ENCODE results near the gene GRN. TPM values are rescaled to one million over a fixed set of nuclear protein-coding genes. Genes with fewer than 3 reads are reported as not detected.
A peak's percentile ranks its signal among the peaks of the same experiment; 100 is the strongest.

GRN gene
- total and polyA plus RNA-seq, 9 of the 15 experiments (the other 6 are each of a cell fraction or from before 2014, with no cell fraction given) = 5.4 to 75.3 (median 20.7) TPM

GRCh38 chr17:44317545-44317944, 27.6 kb upstream of the GRN start (continued):
- TF ChIP-seq KLF13 (tag; IDR thresholded peaks at IDR 0.05; ENCODE audit: borderline replicate concordance, low read depth) = no peak
- TF ChIP-seq POLR2A (conservative IDR thresholded peaks at IDR 0.05) = peak; percentile 38; the same call in 1 of the 2 replicates
- no peak for TF ChIP-seq PTRF (tag; IDR thresholded peaks at IDR 0.05)
- TF ChIP-seq ZNF316 (IDR thresholded peaks at IDR 0.05) = peak; percentile 77
- no peak for TF ChIP-seq TARDBP (IDR thresholded peaks at IDR 0.05)
- TF ChIP-seq GTF2B (IDR thresholded peaks at IDR 0.05; ENCODE audit: extremely low read depth, insufficient read length) = no peak

GRCh38 chr17:44318077-44318892, 26.8 kb upstream of the GRN start:
- 84% methylated on average over 13 of the region's 15 CpGs for WGBS (ENCODE audit: insufficient coverage, low coverage, missing lambda C conversion rate)
- no peak overlapping the region for H3K4me2 ChIP-seq (ENCODE audit: insufficient read depth, low read length)
- H3K4me1 ChIP-seq (replicated peaks in 1 of 2; ENCODE audit: control insufficient read depth in 2 of 2, insufficient read depth in 2 of 2, low read length in 2 of 2) = peaks cover 5 to 64% of the 10 kb centered on the region in 2 experiments; a peak in 3 of 5 replicates
- intact Hi-C loops (cut with micrococcal nuclease) (no loop called here), in situ Hi-C loops (cut with MboI) (no loop called here)
- peaks cover 6% of the 10 kb centered on the region for H3K9me1 ChIP-seq (ENCODE audit: control insufficient read depth, insufficient read depth, low read length)
- no peak overlapping the region for H3K27ac ChIP-seq (ENCODE audit: extremely low read depth, low read depth, low read length)
- peak overlapping the region in 1 of 2 experiments; percentile 36; a peak in 1 of 4 replicates for H3K9ac ChIP-seq (ENCODE audit: insufficient read depth in 1 of 2, low read depth in 2 of 2, low read length in 2 of 2)
- no peak overlapping the region for H2AFZ ChIP-seq (ENCODE audit: low read depth, low read length)
- no peak overlapping the region for H3K4me3 ChIP-seq
- peaks cover 8% of the 10 kb centered on the region; the same call in 1 of the 2 replicates for H4K20me1 ChIP-seq (replicated peaks; ENCODE audit: control insufficient read depth, insufficient read depth, low read length)
- H3K79me2 ChIP-seq (ENCODE audit: control insufficient read depth, insufficient read depth, low read length) = peaks cover 9% of the 10 kb centered on the region
- H3K36me3 ChIP-seq (ENCODE audit: control insufficient read depth, insufficient read depth, low read length) = peaks cover 46% of the 10 kb centered on the region; the same call in 2 of the 3 replicates
- FAIRE-seq (no peak), DNase-seq (ENCODE audit: extremely low read depth in 1 of 4, low spot score in 3 of 4) (peak in 1 of 4 experiments; percentile 12), ATAC-seq (peak; percentile 44)
- peaks cover 3 to 22% of the 10 kb centered on the region in 2 experiments; a peak in 4 of 5 replicates for H3K27me3 ChIP-seq (ENCODE audit: control insufficient read depth in 2 of 2, insufficient read depth in 2 of 2, low read length in 2 of 2)
- ChIA-PET POLR2A (interaction anchor here (0.6 to 2.0 kb wide), 8 partner anchors 9 to 167 kb away, joined by 3 to 7 read pairs (median 4); partner anchors contain the start of gene RUNDC3A), CTCF (ENCODE audit: low intra/inter-chr PET ratio) (no interaction called here)
- no TSS peak for BruUV-seq (replicated peaks)
- no peaks in the 10 kb centered on the region for H3K9me3 ChIP-seq (replicated peaks; ENCODE audit: control insufficient read depth, insufficient read depth, low read depth, low read length)
- TF ChIP-seq POLR2G (IDR thresholded peaks at IDR 0.05; ENCODE audit: low read depth, low read length) (peak; percentile 82), CTBP1 (IDR thresholded peaks at IDR 0.05; ENCODE audit: borderline replicate concordance) (no peak), PCBP1 (IDR thresholded peaks at IDR 0.05; ENCODE audit: low read depth, low read length, poor library complexity, severe bottlenecking) (no peak), FOSL1 (tag; conservative IDR thresholded peaks at IDR 0.05) (no peak), FOXK1 (CRISPR knock-in tag; IDR thresholded peaks at IDR 0.05; ENCODE audit: borderline replicate concordance) (no peak), FOXP4 (CRISPR knock-in tag; IDR thresholded peaks at IDR 0.05; ENCODE audit: borderline replicate concordance) (no peak), NCOA1 (IDR thresholded peaks at IDR 0.05; ENCODE audit: low read depth) (no peak), TCF15 (CRISPR knock-in tag; IDR thresholded peaks at IDR 0.05) (no peak), SUPT5H (IDR thresholded peaks at IDR 0.05) (peak; percentile 51; the same call in 1 of the 2 replicates), CC2D1A (IDR thresholded peaks at IDR 0.05) (no peak)

All from K562 (cell line).